Trophoblast cell (in vitro differentiated cells and primary cell): ENCODE data around the gene KRT6A.

Source experiments
- DNase-seq, 2 donors: peaks; one replicate each; pipeline ENCODE4 v3.0.0-alpha.2; 2016
- H2AFZ ChIP-seq: 2 replicates; pipeline ENCODE4 v1.6.1; 2013; ENCODE audit warnings: low read length, moderate library complexity, mild to moderate bottlenecking; ENCODE audit not compliant: insufficient read depth, poor library complexity
- H2AK5ac ChIP-seq: 2 replicates; pipeline ENCODE4 v1.6.1; 2013; ENCODE audit warnings: mild to moderate bottlenecking, low read length
- H2BK120ac ChIP-seq: 2 replicates; pipeline ENCODE4 v1.6.1; 2013; ENCODE audit warnings: low read length, mild to moderate bottlenecking, moderate library complexity; ENCODE audit not compliant: insufficient read depth, poor library complexity
- H2BK12ac ChIP-seq: 2 replicates; pipeline ENCODE4 v1.6.1; 2013; ENCODE audit warnings: mild to moderate bottlenecking, low read length, moderate library complexity
- H2BK5ac ChIP-seq: 2 replicates; pipeline ENCODE4 v1.6.1; 2013; ENCODE audit warnings: low read length, low read depth, moderate library complexity, mild to moderate bottlenecking; ENCODE audit not compliant: poor library complexity
- H3K14ac ChIP-seq: 2 replicates; pipeline ENCODE4 v1.6.1; 2013; ENCODE audit warnings: mild to moderate bottlenecking, low read length
- H3K18ac ChIP-seq: 2 replicates; pipeline ENCODE4 v1.6.1; 2013; ENCODE audit warnings: mild to moderate bottlenecking, low read length
- H3K23ac ChIP-seq: 2 replicates; pipeline ENCODE4 v1.6.1; 2013; ENCODE audit warnings: low read length
- H3K27ac ChIP-seq: 2 replicates; pipeline ENCODE4 v1.5.1; 2013; ENCODE audit warnings: low read depth, mild to moderate bottlenecking, inconsistent platforms, low read length, moderate library complexity
- H3K27me3 ChIP-seq: 2 replicates; pipeline ENCODE4 v1.6.1; 2013; ENCODE audit warnings: inconsistent platforms, mild to moderate bottlenecking, low read length, moderate library complexity; ENCODE audit not compliant: insufficient read depth
- H3K36me3 ChIP-seq, 2 experiments: 1 replicate in 1 of 2; 2 replicates in 1 of 2; pipeline ENCODE4 v1.6.1; 2013; ENCODE audit warnings: low read length in 2 of 2, mild to moderate bottlenecking in 2 of 2, moderate library complexity in 1 of 2; ENCODE audit not compliant: insufficient read depth in 2 of 2, control insufficient read depth in 1 of 2
- H3K4ac ChIP-seq: 2 replicates; pipeline ENCODE4 v1.6.1; 2013; ENCODE audit warnings: low read depth, mild to moderate bottlenecking, low read length, moderate library complexity
- H3K4me1 ChIP-seq, 2 experiments: 1 replicate in 1 of 2; 2 replicates in 1 of 2; pipeline ENCODE4 v1.6.1; 2013; ENCODE audit warnings: low read length in 2 of 2, mild to moderate bottlenecking in 2 of 2, moderate library complexity in 1 of 2; ENCODE audit not compliant: insufficient read depth in 2 of 2, control insufficient read depth in 1 of 2
- H3K4me2 ChIP-seq: 2 replicates; pipeline ENCODE4 v1.6.1; 2013; ENCODE audit warnings: inconsistent platforms, mild to moderate bottlenecking, low read length, moderate library complexity
- H3K4me3 ChIP-seq: 2 replicates; pipeline ENCODE4 v1.5.1; 2013; ENCODE audit warnings: mild to moderate bottlenecking, low read depth, low read length, inconsistent platforms
- H3K79me1 ChIP-seq: one replicate; pipeline ENCODE4 v1.6.1; 2013; ENCODE audit warnings: low read length
- H3K79me2 ChIP-seq: 2 replicates; pipeline ENCODE4 v1.6.1; 2013; ENCODE audit warnings: low read length, mild to moderate bottlenecking; ENCODE audit not compliant: control insufficient read depth, insufficient read depth, poor library complexity
- H3K9ac ChIP-seq: 2 replicates; pipeline ENCODE4 v1.6.1; 2013; ENCODE audit warnings: mild to moderate bottlenecking, low read length
- H3K9me3 ChIP-seq: 2 replicates; pipeline ENCODE4 v1.6.1; 2013; ENCODE audit warnings: low read depth, mild to moderate bottlenecking, control low read depth, inconsistent platforms, low read length; ENCODE audit not compliant: insufficient read depth
- H4K12ac ChIP-seq: 2 replicates; pipeline ENCODE4 v1.6.1; 2013; ENCODE audit warnings: low read depth, mild to moderate bottlenecking, low read length, moderate library complexity
- H4K8ac ChIP-seq: 2 replicates; pipeline ENCODE4 v1.6.1; 2013; ENCODE audit warnings: low read depth, mild to moderate bottlenecking, low read length, moderate library complexity
- H4K91ac ChIP-seq: one replicate; pipeline ENCODE4 v1.6.1; 2013; ENCODE audit warnings: low read depth, mild to moderate bottlenecking, low read length, moderate library complexity
- WGBS: extraction: QIAGEN DNeasy Blood & Tissue Kit; methylation state at CpG from one replicate; pipeline ENCODE4 v1.1.7; 2013; ENCODE audit warnings: missing lambda C conversion rate; ENCODE audit not compliant: insufficient read length, insufficient coverage; ENCODE audit errors: extremely low coverage; 5-methylcytosine and 5-hydroxymethylcytosine counted together

Gene KRT6A

DNA sequence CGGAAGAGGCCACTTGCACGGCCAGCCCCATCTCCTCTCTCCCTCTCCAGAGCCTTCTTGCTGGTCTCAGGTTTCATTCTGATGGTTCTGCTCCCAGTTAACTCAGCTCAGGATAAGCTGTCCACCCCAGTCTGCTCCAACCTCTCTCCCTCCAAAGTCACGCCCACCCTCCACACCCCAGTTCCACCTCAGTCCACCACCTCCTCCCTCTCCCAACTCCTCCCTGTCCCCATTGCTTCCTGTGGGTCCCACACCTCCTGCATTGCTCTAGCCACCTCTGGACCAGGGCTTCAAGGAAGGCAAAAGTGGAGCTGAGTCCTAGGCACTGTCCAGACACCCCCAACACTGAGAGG lies 46.7 kb upstream of the KRT6A start:
- DNase-seq: no peak
- no peak overlapping the region for H3K4me3 ChIP-seq
- H2BK5ac ChIP-seq: no peak overlapping the region
- no peaks in the 10 kb centered on the region for H3K79me2 ChIP-seq
- no peaks in the 10 kb centered on the region for H3K27me3 ChIP-seq
- H2AFZ ChIP-seq: no peak overlapping the region
- no peak overlapping the region for H4K91ac ChIP-seq
- no peak overlapping the region for H2BK120ac ChIP-seq
- no CpG with 5 or more reads among the region's 3 CpGs for WGBS
- H3K4me1 ChIP-seq: no peaks in the 10 kb centered on the region
- no peak overlapping the region for H3K27ac ChIP-seq
- no peak overlapping the region for H3K9ac ChIP-seq
- no peak overlapping the region for H2BK12ac ChIP-seq
- H3K79me1 ChIP-seq: no peaks in the 10 kb centered on the region
- H4K8ac ChIP-seq: no peak overlapping the region
- no peak overlapping the region for H3K4me2 ChIP-seq
- H3K23ac ChIP-seq: no peak overlapping the region
- H3K36me3 ChIP-seq: no peaks in the 10 kb centered on the region
- no peaks in the 10 kb centered on the region for H3K9me3 ChIP-seq
- H3K4ac ChIP-seq: no peak overlapping the region
- no peak overlapping the region for H2AK5ac ChIP-seq
- no peak overlapping the region for H3K14ac ChIP-seq
- H3K18ac ChIP-seq: no peak overlapping the region
- H4K12ac ChIP-seq: no peak overlapping the region

GRCh38 chr12:52539083-52539820 lies 46.2 kb upstream of the KRT6A start:
- Histone ChIP-seq H3K27me3 (no peaks in the 10 kb centered on the region), H4K91ac (no peak overlapping the region), H3K79me1 (no peaks in the 10 kb centered on the region), H3K4me1 (no peaks in the 10 kb centered on the region), H2BK5ac (no peak overlapping the region), H3K9ac (no peak overlapping the region), H3K27ac (no peak overlapping the region), H3K4ac (no peak overlapping the region), H3K23ac (no peak overlapping the region), H4K8ac (no peak overlapping the region), H3K4me2 (no peak overlapping the region), H3K9me3 (no peaks in the 10 kb centered on the region), H4K12ac (no peak overlapping the region), H2BK120ac (no peak overlapping the region), H3K18ac (no peak overlapping the region), H2BK12ac (no peak overlapping the region), H2AK5ac (no peak overlapping the region), H3K36me3 (no peaks in the 10 kb centered on the region), H3K4me3 (no peak overlapping the region), H3K79me2 (no peaks in the 10 kb centered on the region), H2AFZ (no peak overlapping the region), H3K14ac (no peak overlapping the region)
- no peak for DNase-seq
- no CpG with 5 or more reads among the region's 5 CpGs for WGBS

GRCh38 chr12:52537101-52537500 lies 44.0 kb upstream of the KRT6A start:
- H3K79me1 ChIP-seq: no peaks in the 10 kb centered on the region
- H4K12ac ChIP-seq: no peak overlapping the region
- no peak overlapping the region for H3K27ac ChIP-seq
- no peak overlapping the region for H4K91ac ChIP-seq
- no peak overlapping the region for H4K8ac ChIP-seq
- H3K23ac ChIP-seq: no peak overlapping the region
- H3K4me1 ChIP-seq: no peaks in the 10 kb centered on the region
- no CpG with 5 or more reads among the region's 3 CpGs for WGBS
- no peak for DNase-seq
- peaks cover 4% of the 10 kb centered on the region for H3K9me3 ChIP-seq
- no peak overlapping the region for H3K14ac ChIP-seq
- H3K4ac ChIP-seq: no peak overlapping the region
- no peak overlapping the region for H2BK12ac ChIP-seq
- H3K36me3 ChIP-seq: no peaks in the 10 kb centered on the region
- no peaks in the 10 kb centered on the region for H3K79me2 ChIP-seq
- H2AK5ac ChIP-seq: no peak overlapping the region
- H3K4me2 ChIP-seq: no peak overlapping the region
- no peak overlapping the region for H2BK5ac ChIP-seq
- no peaks in the 10 kb centered on the region for H3K27me3 ChIP-seq
- no peak overlapping the region for H2BK120ac ChIP-seq
- H3K9ac ChIP-seq: no peak overlapping the region
- H3K18ac ChIP-seq: no peak overlapping the region
- H3K4me3 ChIP-seq: no peak overlapping the region
- no peak overlapping the region for H2AFZ ChIP-seq

DNA sequence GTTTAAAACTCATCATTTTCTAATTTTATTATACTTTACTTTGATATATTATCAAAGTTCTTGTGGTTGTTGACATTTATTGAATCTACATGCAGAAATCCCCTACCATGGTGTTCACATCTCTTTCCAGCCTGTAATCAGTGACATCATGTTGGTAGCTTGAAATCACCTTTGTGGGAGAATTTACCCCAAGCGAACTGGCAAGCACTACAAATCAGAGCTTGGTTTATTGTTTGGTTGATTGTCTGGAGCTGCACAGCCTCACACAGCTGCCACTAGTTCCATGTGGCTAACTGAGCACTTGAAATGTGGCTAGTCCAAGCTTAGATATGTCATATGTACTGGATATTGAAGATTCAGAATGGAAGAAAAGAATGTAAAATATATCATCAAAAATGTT lies 42.5 kb upstream of the KRT6A start:
- H3K27ac ChIP-seq: no peak overlapping the region
- no peaks in the 10 kb centered on the region for H3K79me1 ChIP-seq
- H3K27me3 ChIP-seq: no peaks in the 10 kb centered on the region
- WGBS: no CpG with 5 or more reads among the region's 1 CpG
- H2BK5ac ChIP-seq: no peak overlapping the region
- no peak overlapping the region for H4K8ac ChIP-seq
- no peak overlapping the region for H3K18ac ChIP-seq
- no peaks in the 10 kb centered on the region for H3K36me3 ChIP-seq
- H3K79me2 ChIP-seq: no peaks in the 10 kb centered on the region
- H3K14ac ChIP-seq: no peak overlapping the region
- H3K4me3 ChIP-seq: no peak overlapping the region
- H2AFZ ChIP-seq: no peak overlapping the region
- no peak for DNase-seq
- H3K9ac ChIP-seq: no peak overlapping the region
- H3K4me2 ChIP-seq: no peak overlapping the region
- no peak overlapping the region for H2BK120ac ChIP-seq
- peaks cover 4% of the 10 kb centered on the region for H3K9me3 ChIP-seq
- H3K4ac ChIP-seq: no peak overlapping the region
- H4K12ac ChIP-seq: no peak overlapping the region
- H4K91ac ChIP-seq: no peak overlapping the region
- no peak overlapping the region for H2BK12ac ChIP-seq
- H2AK5ac ChIP-seq: no peak overlapping the region
- H3K4me1 ChIP-seq: no peaks in the 10 kb centered on the region
- H3K23ac ChIP-seq: no peak overlapping the region
